ENCODE data around the gene SHANK1.

- TF ChIP-seq CTCF (IDR thresholded peaks at IDR 0.05) (no peak), POLR2A (IDR thresholded peaks at IDR 0.05) (no peak)
Measured at GRCh38 chr19:50693064-50693975, 26.3 kb downstream of the SHANK1 start.
